Liver (tissue), 9 donors: Measurements from ENCODE around the gene FAM216B. TPM values are rescaled to one million over a fixed set of nuclear protein-coding genes. Genes with fewer than 3 reads are reported as not detected.

Experiments used
- DNase-seq: peaks from one replicate; pipeline ENCODE4 v3.0.0-alpha.2; 2017; ENCODE audit warnings: low spot score
- H3K27ac ChIP-seq, 2 donors: one replicate each; pipeline ENCODE4 v1.7.0; 2013; ENCODE audit warnings: inconsistent platforms in 2 of 2, low read length in 2 of 2, control low read depth in 1 of 2, low read depth in 1 of 2, mild to moderate bottlenecking in 1 of 2
- H3K27me3 ChIP-seq, 4 donors: one replicate each; pipeline versions ENCODE4 v1.6.1 to v1.7.0; 2013; ENCODE audit warnings: low read length in 3 of 4, inconsistent platforms in 1 of 4, mild to moderate bottlenecking in 1 of 4, moderate library complexity in 1 of 4; ENCODE audit not compliant: control insufficient read depth in 4 of 4, insufficient read depth in 4 of 4
- H3K36me3 ChIP-seq, 4 donors: one replicate each; pipeline versions ENCODE4 v1.6.1 to v1.7.0; 2013; ENCODE audit warnings: low read length in 3 of 4, mild to moderate bottlenecking in 3 of 4, low read depth in 1 of 4, moderate library complexity in 1 of 4; ENCODE audit not compliant: control insufficient read depth in 4 of 4, insufficient read depth in 3 of 4
- H3K4me1 ChIP-seq, 4 donors: one replicate each; pipeline versions ENCODE4 v1.6.1 to v1.7.0; 2013; ENCODE audit warnings: low read length in 3 of 4, mild to moderate bottlenecking in 3 of 4, moderate library complexity in 1 of 4; ENCODE audit not compliant: control insufficient read depth in 4 of 4, insufficient read depth in 4 of 4
- H3K4me3 ChIP-seq, 3 donors: one replicate each; pipeline versions ENCODE4 v1.6.1 to v1.7.0; 2013; ENCODE audit warnings: low read length in 3 of 3, control low read depth in 1 of 3, low read depth in 1 of 3, mild to moderate bottlenecking in 1 of 3
- H3K9ac ChIP-seq, 2 donors: one replicate each; pipeline ENCODE4 v1.7.0; 2013; ENCODE audit warnings: low read length in 2 of 2, mild to moderate bottlenecking in 2 of 2, moderate library complexity in 2 of 2, control low read depth in 1 of 2, low read depth in 1 of 2
- H3K9me3 ChIP-seq, 4 donors: one replicate each; pipeline versions ENCODE4 v1.6.1 to v1.7.0; 2013; ENCODE audit warnings: low read length in 3 of 4; ENCODE audit not compliant: control insufficient read depth in 4 of 4
- ATF3 ChIP-seq: IDR thresholded peaks from 2 replicates; pipeline ENCODE4 v1.6.1; 2016; ENCODE audit warnings: antibody characterized with exemption
- EGR1 ChIP-seq, 2 donors: IDR thresholded peaks; 2 replicates each; pipeline ENCODE4 v1.6.1; 2016 to 2018; ENCODE audit warnings: antibody characterized with exemption in 2 of 2, low read depth in 2 of 2
- FOXA1 ChIP-seq: IDR thresholded peaks from 2 replicates; pipeline ENCODE4 v1.6.1; 2016; ENCODE audit warnings: antibody characterized with exemption
- FOXA2 ChIP-seq: IDR thresholded peaks from 2 replicates; pipeline ENCODE4 v1.6.1; 2016; ENCODE audit warnings: antibody characterized with exemption
- GABPA ChIP-seq, 2 donors: IDR thresholded peaks in 1 of 2; conservative IDR thresholded peaks in 1 of 2; 2 replicates each; pipeline ENCODE4 v1.6.1; 2016; ENCODE audit warnings: antibody characterized with exemption in 2 of 2, mild to moderate bottlenecking in 1 of 2, moderate library complexity in 1 of 2
- HNF4G ChIP-seq: IDR thresholded peaks from 2 replicates; pipeline ENCODE4 v1.6.1; 2016; ENCODE audit warnings: antibody characterized with exemption
- JUND ChIP-seq, 2 donors: IDR thresholded peaks; 2 replicates each; pipeline ENCODE4 v1.6.1; 2016; ENCODE audit warnings: antibody characterized with exemption in 2 of 2
- MAX ChIP-seq: IDR thresholded peaks from 2 replicates; pipeline ENCODE4 v1.6.1; 2016; ENCODE audit warnings: antibody characterized with exemption
- NR2F2 ChIP-seq: IDR thresholded peaks from 2 replicates; pipeline ENCODE4 v1.6.1; 2016; ENCODE audit warnings: antibody characterized with exemption
- RAD21 ChIP-seq, 2 donors: IDR thresholded peaks; 2 replicates each; pipeline ENCODE4 v1.6.1; 2016; ENCODE audit warnings: antibody characterized with exemption in 2 of 2, mild to moderate bottlenecking in 2 of 2
- RXRA ChIP-seq, 2 donors: IDR thresholded peaks; 2 replicates each; pipeline ENCODE4 v1.6.1; 2017 to 2018; ENCODE audit warnings: antibody characterized with exemption in 2 of 2, mild to moderate bottlenecking in 1 of 2
- SP1 ChIP-seq: IDR thresholded peaks from 2 replicates; pipeline ENCODE4 v1.6.1; 2018; ENCODE audit warnings: antibody characterized with exemption, mild to moderate bottlenecking
- TAF1 ChIP-seq: conservative IDR thresholded peaks from 2 replicates; pipeline ENCODE4 v1.6.1; 2016; ENCODE audit warnings: antibody characterized with exemption, mild to moderate bottlenecking
- YY1 ChIP-seq: IDR thresholded peaks from 2 replicates; pipeline ENCODE4 v1.6.1; 2016; ENCODE audit warnings: antibody characterized with exemption, mild to moderate bottlenecking
- ZBTB33 ChIP-seq: IDR thresholded peaks from 2 replicates; pipeline ENCODE4 v1.6.1; 2016; ENCODE audit warnings: antibody characterized with exemption
- WGBS: extraction: QIAGEN DNeasy Blood & Tissue Kit; methylation state at CpG from one replicate; pipeline ENCODE4 v1.1.7; 2013; 5-methylcytosine and 5-hydroxymethylcytosine counted together
- polyA plus RNA-seq, 2 donors: library from polyadenylated mRNA; stranded (reverse) in 1 of 2; unstranded in 1 of 2; fragments of 200-250 nt in 1 of 2; fragments of >200 nt in 1 of 2; fragmentation: Nextera tagmentation in 1 of 2; extraction: Ambion mirVana in 1 of 2; gene quantifications; one replicate each; pipeline versions ENCODE4 v1.2.1 to v1.2.3, GENCODE V29; 2013 to 2015
- total RNA-seq, 2 donors: library from RNA; depleted of rRNA; stranded (reverse); fragments of >200 nt; gene quantifications; one replicate each; pipeline ENCODE4 v1.2.3, GENCODE V29; 2014
- TF ChIP-seq, protein P1 (sequence below): IDR thresholded peaks from 2 replicates; pipeline ENCODE4 v1.6.1; 2016; ENCODE audit warnings: antibody characterized with exemption, mild to moderate bottlenecking
- TF ChIP-seq, protein P2 (sequence below): fragments of 150-350 bp; IDR thresholded peaks from 2 replicates; pipeline ENCODE4 v1.5.1; 2017; ENCODE audit warnings: improper control_type of control experiment, low read depth, low read length; ENCODE audit not compliant: missing input control
- donor health status: healthy.
- donor health status: healthy.
- donor health status: healthy.
- donor health status: healthy.
- donor health status: healthy.

FAM216B gene
- total and polyA plus RNA-seq, 4 donors: not detected

- Histone ChIP-seq H3K4me3 (no peak overlapping the region), H3K4me1 (no peaks in the 10 kb centered on the region), H3K36me3 (no peaks in the 10 kb centered on the region), H3K27me3 (peaks cover 0 to 4% (median 0%) of the 10 kb centered on the region in 4 donors), H3K9ac (no peak overlapping the region), H3K9me3 (no peaks in the 10 kb centered on the region), H3K27ac (no peak overlapping the region)
- DNase-seq: no peak
- no peak for TF ChIP-seq JUND (IDR thresholded peaks at IDR 0.05)
- no peak for TF ChIP-seq RAD21 (IDR thresholded peaks at IDR 0.05)
- TF ChIP-seq RXRA (IDR thresholded peaks at IDR 0.05): no peak
- no peak for TF ChIP-seq TAF1
- TF ChIP-seq, protein P1, sequence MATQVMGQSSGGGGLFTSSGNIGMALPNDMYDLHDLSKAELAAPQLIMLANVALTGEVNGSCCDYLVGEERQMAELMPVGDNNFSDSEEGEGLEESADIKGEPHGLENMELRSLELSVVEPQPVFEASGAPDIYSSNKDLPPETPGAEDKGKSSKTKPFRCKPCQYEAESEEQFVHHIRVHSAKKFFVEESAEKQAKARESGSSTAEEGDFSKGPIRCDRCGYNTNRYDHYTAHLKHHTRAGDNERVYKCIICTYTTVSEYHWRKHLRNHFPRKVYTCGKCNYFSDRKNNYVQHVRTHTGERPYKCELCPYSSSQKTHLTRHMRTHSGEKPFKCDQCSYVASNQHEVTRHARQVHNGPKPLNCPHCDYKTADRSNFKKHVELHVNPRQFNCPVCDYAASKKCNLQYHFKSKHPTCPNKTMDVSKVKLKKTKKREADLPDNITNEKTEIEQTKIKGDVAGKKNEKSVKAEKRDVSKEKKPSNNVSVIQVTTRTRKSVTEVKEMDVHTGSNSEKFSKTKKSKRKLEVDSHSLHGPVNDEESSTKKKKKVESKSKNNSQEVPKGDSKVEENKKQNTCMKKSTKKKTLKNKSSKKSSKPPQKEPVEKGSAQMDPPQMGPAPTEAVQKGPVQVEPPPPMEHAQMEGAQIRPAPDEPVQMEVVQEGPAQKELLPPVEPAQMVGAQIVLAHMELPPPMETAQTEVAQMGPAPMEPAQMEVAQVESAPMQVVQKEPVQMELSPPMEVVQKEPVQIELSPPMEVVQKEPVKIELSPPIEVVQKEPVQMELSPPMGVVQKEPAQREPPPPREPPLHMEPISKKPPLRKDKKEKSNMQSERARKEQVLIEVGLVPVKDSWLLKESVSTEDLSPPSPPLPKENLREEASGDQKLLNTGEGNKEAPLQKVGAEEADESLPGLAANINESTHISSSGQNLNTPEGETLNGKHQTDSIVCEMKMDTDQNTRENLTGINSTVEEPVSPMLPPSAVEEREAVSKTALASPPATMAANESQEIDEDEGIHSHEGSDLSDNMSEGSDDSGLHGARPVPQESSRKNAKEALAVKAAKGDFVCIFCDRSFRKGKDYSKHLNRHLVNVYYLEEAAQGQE: no peak
- no peak for TF ChIP-seq ATF3
- no peak for TF ChIP-seq ZBTB33
- TF ChIP-seq EGR1 (IDR thresholded peaks at IDR 0.05; ENCODE audit: low read depth in 2 of 2): no peak
- no peak for TF ChIP-seq FOXA2
- no peak for TF ChIP-seq SP1
- TF ChIP-seq HNF4G: no peak
- TF ChIP-seq FOXA1: no peak
- TF ChIP-seq NR2F2: no peak
- TF ChIP-seq GABPA (IDR thresholded peaks at IDR 0.05 in 1 of 2, conservative IDR thresholded peaks at IDR 0.05 in 1 of 2): no peak
- TF ChIP-seq YY1: no peak
- TF ChIP-seq, protein P2, sequence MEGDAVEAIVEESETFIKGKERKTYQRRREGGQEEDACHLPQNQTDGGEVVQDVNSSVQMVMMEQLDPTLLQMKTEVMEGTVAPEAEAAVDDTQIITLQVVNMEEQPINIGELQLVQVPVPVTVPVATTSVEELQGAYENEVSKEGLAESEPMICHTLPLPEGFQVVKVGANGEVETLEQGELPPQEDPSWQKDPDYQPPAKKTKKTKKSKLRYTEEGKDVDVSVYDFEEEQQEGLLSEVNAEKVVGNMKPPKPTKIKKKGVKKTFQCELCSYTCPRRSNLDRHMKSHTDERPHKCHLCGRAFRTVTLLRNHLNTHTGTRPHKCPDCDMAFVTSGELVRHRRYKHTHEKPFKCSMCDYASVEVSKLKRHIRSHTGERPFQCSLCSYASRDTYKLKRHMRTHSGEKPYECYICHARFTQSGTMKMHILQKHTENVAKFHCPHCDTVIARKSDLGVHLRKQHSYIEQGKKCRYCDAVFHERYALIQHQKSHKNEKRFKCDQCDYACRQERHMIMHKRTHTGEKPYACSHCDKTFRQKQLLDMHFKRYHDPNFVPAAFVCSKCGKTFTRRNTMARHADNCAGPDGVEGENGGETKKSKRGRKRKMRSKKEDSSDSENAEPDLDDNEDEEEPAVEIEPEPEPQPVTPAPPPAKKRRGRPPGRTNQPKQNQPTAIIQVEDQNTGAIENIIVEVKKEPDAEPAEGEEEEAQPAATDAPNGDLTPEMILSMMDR: no peak
- TF ChIP-seq MAX: no peak
Observed at GRCh38 chr13:42814868-42815267, 33.5 kb downstream of the FAM216B start.

GRCh38 chr13:42815681-42816080 lies 34.3 kb downstream of the FAM216B start:
- Histone ChIP-seq H3K4me1 (no peaks in the 10 kb centered on the region), H3K36me3 (no peaks in the 10 kb centered on the region), H3K9ac (no peak overlapping the region), H3K27ac (no peak overlapping the region), H3K27me3 (peaks cover 0 to 6% (median 0%) of the 10 kb centered on the region in 4 donors), H3K4me3 (no peak overlapping the region), H3K9me3 (no peaks in the 10 kb centered on the region)
- 69% methylated on average over 3 of the region's 3 CpGs for WGBS
- no peak for DNase-seq
- TF ChIP-seq RXRA (IDR thresholded peaks at IDR 0.05): no peak
- TF ChIP-seq FOXA1: no peak
- no peak for TF ChIP-seq JUND (IDR thresholded peaks at IDR 0.05)
- TF ChIP-seq, protein P2: no peak
- no peak for TF ChIP-seq ATF3
- TF ChIP-seq, protein P1: no peak
- no peak for TF ChIP-seq NR2F2
- no peak for TF ChIP-seq MAX
- TF ChIP-seq HNF4G: no peak
- no peak for TF ChIP-seq RAD21 (IDR thresholded peaks at IDR 0.05)
- TF ChIP-seq FOXA2: no peak
